T-helper 17 cell (primary cell): ENCODE results near the gene LGALS14. TPM values are rescaled to one million over a fixed set of nuclear protein-coding genes. Genes with fewer than 3 reads are reported as not detected.
"Not testable (repeated sequence)": the region's sequence is repeated elsewhere in the genome, so short reads cannot be mapped to it uniquely, and the experiment has no call there.

Experiments
- ATAC-seq: fragments of 150-1000 bp; cut with Tn5 transposase; 2 replicates; pipeline ENCODE4 v1.10.0; 2021; ENCODE audit warnings: mild to moderate bottlenecking, moderate library complexity
- DNase-seq, 3 donors: peaks; one replicate each; pipeline versions ENCODE4 v3.0.0 to v3.0.0-alpha.2; 2020 to 2021
- H3K9me3 ChIP-seq: one replicate; pipeline ENCODE4 v1.7.0; 2013; ENCODE audit warnings: low read length, mild to moderate bottlenecking; ENCODE audit not compliant: control insufficient read depth, poor library complexity, severe bottlenecking
- H3K27ac Mint-ChIP-seq: one replicate; pipeline ENCODE4 v1.8.0; 2022; ENCODE audit warnings: mild to moderate bottlenecking, moderate library complexity, mixed read lengths
- H3K27me3 Mint-ChIP-seq: one replicate; pipeline ENCODE4 v1.8.0; 2022; ENCODE audit warnings: mixed read lengths
- H3K36me3 Mint-ChIP-seq: one replicate; pipeline ENCODE4 v1.8.0; 2022; ENCODE audit warnings: low read depth, mixed read lengths
- H3K4me1 Mint-ChIP-seq: one replicate; pipeline ENCODE4 v1.8.0; 2022; ENCODE audit warnings: mild to moderate bottlenecking, mixed read lengths
- H3K4me3 Mint-ChIP-seq: one replicate; pipeline ENCODE4 v1.8.0; 2022; ENCODE audit warnings: mild to moderate bottlenecking, moderate library complexity, mixed read lengths
- total RNA-seq, 4 donors: library from RNA in 2 of 4; stranded (reverse) in 2 of 4; gene quantifications; one replicate each; pipeline ENCODE4 v1.2.3 and lab custom pipeline; 2022 to 2026

Gene LGALS14
- total RNA-seq, 2 donors from 2014 or later, result not detected

- no peaks in the 10 kb centered on the region for H3K36me3 Mint-ChIP-seq
- no peak overlapping the region for H3K27ac Mint-ChIP-seq
- H3K9me3 ChIP-seq, result no peaks in the 10 kb centered on the region
- H3K27me3 Mint-ChIP-seq, result no peaks in the 10 kb centered on the region
- no peak for ATAC-seq
- no peak overlapping the region for H3K4me3 Mint-ChIP-seq
- DNase-seq, result no peak
- peaks cover 17% of the 10 kb centered on the region for H3K4me1 Mint-ChIP-seq
These were observed 4.3 kb downstream of the LGALS14 start for GRCh38 chr19:39708594-39708993.

DNA sequence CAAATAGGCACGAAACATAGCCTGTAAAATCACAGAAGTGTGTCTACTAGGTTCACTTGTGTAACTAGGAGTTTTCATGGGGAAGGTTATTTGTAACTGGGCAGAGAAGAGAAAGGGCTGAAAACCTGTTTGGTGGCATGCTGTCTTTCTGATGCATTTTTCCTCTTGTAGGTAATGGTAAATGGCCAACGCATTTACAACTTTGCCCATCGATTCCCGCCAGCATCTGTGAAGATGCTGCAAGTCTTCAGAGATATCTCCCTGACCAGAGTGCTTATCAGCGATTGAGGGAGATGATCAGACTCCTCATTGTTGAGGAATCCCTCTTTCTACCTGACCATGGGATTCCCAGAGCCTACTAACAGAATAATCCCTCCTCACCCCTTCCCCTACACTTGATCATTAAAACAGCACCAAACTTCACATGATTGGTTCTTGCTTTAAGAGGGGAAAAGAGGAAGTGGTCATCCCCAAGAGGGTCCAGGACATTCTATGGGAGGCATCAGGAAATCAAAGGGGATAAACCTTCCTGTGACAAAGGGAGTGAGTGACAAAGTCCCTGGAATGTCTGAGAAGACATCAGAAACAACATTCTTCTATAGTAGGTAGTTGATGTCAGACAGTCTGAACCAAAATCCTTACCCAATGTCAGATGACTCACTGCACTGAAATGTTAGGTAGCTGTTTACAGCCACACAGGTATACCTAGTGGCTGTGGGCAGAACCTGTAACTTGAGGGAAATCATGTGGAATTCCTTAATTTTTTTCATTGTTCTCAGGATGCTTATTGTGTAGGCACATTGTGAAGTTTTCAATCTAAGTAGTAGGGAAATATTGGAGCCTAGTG, 5.0 kb downstream of the LGALS14 start:
- Mint-ChIP-seq H3K27me3 (no peaks in the 10 kb centered on the region), H3K27ac (no peak overlapping the region), H3K4me1 (peaks cover 14% of the 10 kb centered on the region), H3K4me3 (no peak overlapping the region), H3K36me3 (no peaks in the 10 kb centered on the region)
- ATAC-seq, result no peak
- no peaks in the 10 kb centered on the region for H3K9me3 ChIP-seq
- DNase-seq, result no peak

DNA sequence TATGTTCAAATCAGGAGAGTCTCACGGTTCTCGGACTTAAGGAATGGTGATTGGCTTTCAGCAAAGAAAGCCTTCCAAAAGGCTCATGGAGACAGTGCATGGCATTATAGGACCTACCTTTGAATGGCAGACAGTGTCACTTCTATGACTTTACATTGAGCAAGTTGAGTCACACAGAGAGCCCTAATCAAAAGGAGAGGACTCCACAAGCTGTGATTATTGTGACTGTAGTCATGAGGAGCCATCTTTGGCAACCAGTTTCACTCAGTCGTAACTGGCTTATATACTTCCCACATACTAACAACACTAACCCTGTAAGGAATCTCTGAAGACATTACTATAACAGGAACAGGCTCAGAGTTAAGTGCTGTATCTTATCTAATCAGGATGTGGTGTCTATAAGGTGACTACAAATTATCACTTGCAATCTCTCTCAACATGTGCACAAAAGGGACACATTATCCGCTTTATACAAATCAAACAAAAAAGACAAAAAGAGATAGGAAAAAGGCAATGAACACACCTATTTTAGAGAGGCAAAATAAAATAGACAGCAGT, 6.1 kb downstream of the LGALS14 start:
- DNase-seq, result no peak
- Mint-ChIP-seq H3K27ac (no peak overlapping the region), H3K4me3 (no peak overlapping the region), H3K4me1 (peaks cover 10% of the 10 kb centered on the region), H3K36me3 (no peaks in the 10 kb centered on the region), H3K27me3 (peaks cover 3% of the 10 kb centered on the region)
- no peak for ATAC-seq
- no peaks in the 10 kb centered on the region for H3K9me3 ChIP-seq

DNA sequence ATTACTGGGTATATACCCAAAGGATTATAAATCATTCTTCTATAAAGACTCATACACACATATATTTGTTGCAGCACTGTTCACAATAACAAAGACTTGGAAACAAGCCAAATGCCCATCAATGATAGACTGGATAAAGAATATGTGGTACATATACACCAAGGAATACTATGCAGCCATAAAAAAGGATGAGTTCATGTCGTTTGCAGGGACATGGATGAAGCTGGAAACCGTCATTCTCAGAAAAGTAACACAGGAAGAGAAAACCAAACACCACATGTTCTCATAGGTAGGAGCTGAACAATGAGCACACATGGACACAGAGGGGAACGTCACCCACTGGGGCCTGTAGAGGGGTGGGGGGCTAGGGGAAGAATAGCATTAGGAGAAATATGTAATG, 15.9 kb downstream of the LGALS14 start:
- not testable (repeated sequence) for ATAC-seq

DNA sequence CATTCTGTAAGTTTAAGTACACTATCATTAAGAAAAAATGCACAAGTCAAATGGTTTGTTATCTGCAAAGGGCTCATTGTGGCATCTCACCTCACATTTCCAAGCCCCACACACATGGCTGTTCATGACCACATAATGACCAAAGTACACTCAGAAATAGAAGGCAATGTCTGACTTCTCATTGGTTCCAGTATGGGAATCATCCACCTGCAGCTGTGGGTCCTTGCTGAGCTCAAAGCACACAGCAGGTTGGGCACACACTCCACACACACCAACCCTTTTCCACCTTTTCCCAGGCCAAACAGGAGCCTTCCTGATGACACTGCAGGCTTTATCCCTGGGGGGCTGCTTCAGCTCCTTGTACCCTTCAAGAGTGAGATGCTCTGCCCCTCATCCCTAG, 21.7 kb downstream of the LGALS14 start:
- Mint-ChIP-seq H3K36me3 (peaks cover 3% of the 10 kb centered on the region), H3K4me1 (peaks cover 3% of the 10 kb centered on the region), H3K27me3 (peaks cover 39% of the 10 kb centered on the region), H3K4me3 (no peak overlapping the region), H3K27ac (no peak overlapping the region)
- ATAC-seq (no peak), DNase-seq (no peak)
- no peaks in the 10 kb centered on the region for H3K9me3 ChIP-seq

More for the DNA sequence above, 15.9 kb downstream of the LGALS14 start:
- not testable (repeated sequence) for DNase-seq, H3K4me3 Mint-ChIP-seq, H3K27ac Mint-ChIP-seq, H3K36me3 Mint-ChIP-seq, H3K4me1 Mint-ChIP-seq, H3K9me3 ChIP-seq
- H3K27me3 Mint-ChIP-seq, result peaks cover 37% of the 10 kb centered on the region

DNA sequence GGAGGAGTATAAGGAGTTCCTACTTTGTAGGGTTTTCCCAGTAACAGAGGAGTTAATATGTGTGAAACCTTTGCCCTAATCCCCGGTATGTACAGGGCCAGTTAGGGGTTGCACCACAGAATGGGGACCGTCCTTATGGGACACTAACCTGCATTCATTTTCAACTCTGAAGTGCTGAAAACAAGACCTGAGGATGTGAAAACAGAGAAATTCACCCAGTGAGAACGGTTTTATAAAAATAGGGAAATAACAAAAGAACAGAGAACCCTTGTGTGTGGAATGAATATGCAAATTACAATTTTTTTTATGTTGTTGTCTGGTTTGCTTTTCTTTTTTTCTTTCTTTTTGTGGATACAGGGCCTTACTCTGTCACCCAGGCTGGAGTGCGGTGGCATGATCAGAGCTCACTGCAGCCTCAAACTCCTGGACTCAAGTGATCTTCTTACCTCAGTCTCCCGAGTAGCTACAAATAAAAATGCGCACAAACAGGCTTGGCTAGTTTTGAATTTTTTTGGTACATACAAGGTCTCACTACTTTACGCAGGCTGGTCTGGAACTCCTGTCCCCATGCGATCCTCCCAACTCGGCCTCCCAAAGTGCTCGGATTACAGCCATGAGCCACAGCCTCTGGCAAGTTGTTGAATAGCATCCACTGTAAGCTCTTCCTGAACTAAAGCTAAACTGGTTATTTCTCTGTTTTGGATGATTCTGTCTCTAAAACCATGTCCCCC, 23.0 kb downstream of the LGALS14 start:
- ATAC-seq, result no peak
- Mint-ChIP-seq H3K4me3 (no peak overlapping the region), H3K27ac (no peak overlapping the region), H3K4me1 (peaks cover 3% of the 10 kb centered on the region), H3K27me3 (peaks cover 39% of the 10 kb centered on the region), H3K36me3 (peaks cover 3% of the 10 kb centered on the region)
- no peaks in the 10 kb centered on the region for H3K9me3 ChIP-seq
- no peak for DNase-seq

GRCh38 chr19:39728040-39728439, 23.8 kb downstream of the LGALS14 start:
- peaks cover 3% of the 10 kb centered on the region for H3K4me1 Mint-ChIP-seq
- H3K36me3 Mint-ChIP-seq, result peaks cover 3% of the 10 kb centered on the region
- DNase-seq (no peak), ATAC-seq (no peak)
- H3K27me3 Mint-ChIP-seq, result peaks cover 39% of the 10 kb centered on the region
- H3K27ac Mint-ChIP-seq, result no peak overlapping the region
- no peaks in the 10 kb centered on the region for H3K9me3 ChIP-seq
- no peak overlapping the region for H3K4me3 Mint-ChIP-seq

- ATAC-seq, result no peak
These were observed 25.3 kb downstream of the LGALS14 start for GRCh38 chr19:39729594-39729993.

GRCh38 chr19:39731685-39732084, 27.4 kb downstream of the LGALS14 start:
- H3K9me3 ChIP-seq, result no peaks in the 10 kb centered on the region
- peaks cover 3% of the 10 kb centered on the region for H3K4me1 Mint-ChIP-seq
- peaks cover 18% of the 10 kb centered on the region for H3K27me3 Mint-ChIP-seq
- H3K27ac Mint-ChIP-seq, result no peak overlapping the region
- ATAC-seq (no peak), DNase-seq (no peak)
- no peak overlapping the region for H3K4me3 Mint-ChIP-seq
- H3K36me3 Mint-ChIP-seq, result peaks cover 3% of the 10 kb centered on the region

More at GRCh38 chr19:39729594-39729993, 25.3 kb downstream of the LGALS14 start:
- peaks cover 3% of the 10 kb centered on the region for H3K4me1 Mint-ChIP-seq
- H3K27me3 Mint-ChIP-seq, result peaks cover 32% of the 10 kb centered on the region
- H3K4me3 Mint-ChIP-seq, result no peak overlapping the region
- H3K36me3 Mint-ChIP-seq, result peaks cover 3% of the 10 kb centered on the region
- H3K27ac Mint-ChIP-seq, result no peak overlapping the region
- DNase-seq, result no peak
- H3K9me3 ChIP-seq, result no peaks in the 10 kb centered on the region

- DNase-seq (no peak), ATAC-seq (no peak)
- Mint-ChIP-seq H3K4me1 (peaks cover 9% of the 10 kb centered on the region), H3K36me3 (no peaks in the 10 kb centered on the region), H3K4me3 (no peak overlapping the region), H3K27ac (no peak overlapping the region), H3K27me3 (peaks cover 24% of the 10 kb centered on the region)
- H3K9me3 ChIP-seq, result no peaks in the 10 kb centered on the region
These were observed 29.6 kb downstream of the LGALS14 start for GRCh38 chr19:39733841-39734240.

- Mint-ChIP-seq H3K27me3 (peaks cover 18% of the 10 kb centered on the region), H3K4me1 (peaks cover 14% of the 10 kb centered on the region), H3K27ac (no peak overlapping the region), H3K4me3 (no peak overlapping the region), H3K36me3 (no peaks in the 10 kb centered on the region)
- H3K9me3 ChIP-seq, result no peaks in the 10 kb centered on the region
- DNase-seq (no peak), ATAC-seq (no peak)
These were observed 31.4 kb downstream of the LGALS14 start for GRCh38 chr19:39735688-39736087.

GRCh38 chr19:39736088-39736487, 31.8 kb downstream of the LGALS14 start:
- Mint-ChIP-seq H3K4me1 (peaks cover 14% of the 10 kb centered on the region), H3K36me3 (no peaks in the 10 kb centered on the region), H3K4me3 (no peak overlapping the region), H3K27me3 (peaks cover 18% of the 10 kb centered on the region), H3K27ac (no peak overlapping the region)
- DNase-seq (no peak), ATAC-seq (no peak)
- no peaks in the 10 kb centered on the region for H3K9me3 ChIP-seq

DNA sequence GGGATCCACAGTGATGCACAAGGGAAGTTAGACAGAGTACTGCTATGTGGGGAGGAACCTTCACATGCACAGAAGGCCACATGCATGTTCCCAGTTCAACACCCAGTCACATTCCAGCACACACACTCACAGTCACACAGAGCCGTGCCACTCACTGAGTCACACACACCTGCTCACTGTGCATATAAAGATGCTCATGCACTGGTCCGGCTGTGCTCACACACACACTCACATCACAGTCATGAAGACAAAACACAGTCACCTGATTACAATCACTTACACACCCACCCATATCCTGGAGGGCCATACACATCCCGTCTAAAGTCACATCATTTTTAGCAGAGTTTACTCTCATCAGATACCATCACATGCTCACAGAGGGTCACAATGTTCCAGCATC, 33.1 kb downstream of the LGALS14 start:
- Mint-ChIP-seq H3K27ac (no peak overlapping the region), H3K4me3 (no peak overlapping the region), H3K27me3 (peaks cover 23% of the 10 kb centered on the region), H3K4me1 (peaks cover 14% of the 10 kb centered on the region), H3K36me3 (no peaks in the 10 kb centered on the region)
- no peak for ATAC-seq
- H3K9me3 ChIP-seq, result no peaks in the 10 kb centered on the region
- no peak for DNase-seq
